Measurements from ENCODE around the gene CDH13.

DNA sequence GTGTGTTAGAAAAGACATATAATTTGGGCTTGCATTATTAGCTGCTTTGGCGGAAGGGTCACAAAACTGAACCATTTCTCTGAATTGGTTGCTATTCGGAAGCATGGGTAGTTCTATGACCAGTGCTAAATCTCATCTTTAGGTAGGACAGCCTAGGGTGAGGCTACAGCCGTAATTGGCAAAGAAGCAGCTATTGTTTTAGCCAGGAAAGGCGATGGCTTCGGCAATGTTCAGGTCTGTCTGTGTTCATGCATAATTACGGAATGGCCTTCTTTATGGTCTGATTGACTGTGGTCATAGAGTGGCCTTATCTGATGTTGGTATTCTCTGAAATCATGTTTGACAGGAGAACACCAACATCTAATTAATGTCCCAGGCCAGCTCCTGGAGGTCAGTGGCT lies 812.6 kb downstream of the CDH13 start:
- no peak for TF ChIP-seq EZH2 (IDR thresholded peaks at IDR 0.05; ENCODE audit: low read length, missing control alignments)
- no peak for TF ChIP-seq CTCF (conservative IDR thresholded peaks at IDR 0.05 in 1 of 2, IDR thresholded peaks at IDR 0.05 in 1 of 2; ENCODE audit: low read depth in 1 of 2, low read length in 2 of 2)

Measured in fibroblast of lung (primary cell).